GM12892 (cell line): Measurements from ENCODE around the gene POT1.

Experiments used
- POLR2A ChIP-seq: IDR thresholded peaks from 2 replicates; pipeline ENCODE4 v1.6.1; 2011; ENCODE audit warnings: low read depth, low read length, control low read depth
- TAF1 ChIP-seq: IDR thresholded peaks from 2 replicates; pipeline ENCODE4 v1.6.1; 2011; ENCODE audit warnings: low read depth, mild to moderate bottlenecking, control low read depth, low read length, borderline replicate concordance

DNA sequence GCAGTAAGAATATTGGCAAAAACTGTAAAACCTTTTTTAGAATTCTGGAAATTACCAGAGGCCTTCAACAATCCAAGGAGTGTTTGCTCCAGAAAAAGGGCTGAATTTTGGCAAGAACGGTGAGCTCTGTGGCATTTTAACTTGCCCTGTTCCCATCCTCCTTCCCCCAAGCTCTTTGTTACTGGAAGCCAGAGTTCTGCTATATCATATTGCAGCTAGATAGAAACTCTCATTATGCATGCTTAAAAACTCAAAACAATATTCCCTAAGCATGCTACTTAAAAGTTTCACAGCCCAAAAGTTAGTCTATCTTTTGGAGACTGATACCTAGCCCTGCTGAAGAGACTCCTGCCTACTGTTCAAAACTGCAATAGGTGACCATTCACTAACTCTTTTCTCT is 93.5 kb downstream of the POT1 start:
- TF ChIP-seq POLR2A (no peak), TAF1 (no peak)
